Measurements from ENCODE around the gene GSTM4. TPM values are rescaled to one million over a fixed set of nuclear protein-coding genes. Genes with fewer than 3 reads are reported as not detected.
A peak's percentile ranks its signal among the peaks of the same experiment; 100 is the strongest.

The GSTM4 gene
- total and polyA plus RNA-seq, 9 of the 15 experiments (the other 6 are each of a cell fraction or from before 2014, with no cell fraction given), result 18.8 to 53.4 (median 38.8) TPM

- TF ChIP-seq ZNF395 (CRISPR knock-in tag; IDR thresholded peaks at IDR 0.05), result no peak
- no peak for TF ChIP-seq SRSF3 (IDR thresholded peaks at IDR 0.05; ENCODE audit: insufficient read depth, low read length)
- no peak for TF ChIP-seq CBFA2T2 (conservative IDR thresholded peaks at IDR 0.05)
- no peak for TF ChIP-seq MNT (conservative IDR thresholded peaks at IDR 0.05)
- TF ChIP-seq HDAC3 (IDR thresholded peaks at IDR 0.05; ENCODE audit: borderline replicate concordance, partially characterized antibody), result peak; percentile 14
- TF ChIP-seq CHD1 (IDR thresholded peaks at IDR 0.05; ENCODE audit: low read length), result no peak
- no peak for TF ChIP-seq FOXJ2 (tag; IDR thresholded peaks at IDR 0.05)
- no peak for TF ChIP-seq ZBTB2 (IDR thresholded peaks at IDR 0.05)
- no peak for TF ChIP-seq CREB5 (CRISPR knock-in tag; IDR thresholded peaks at IDR 0.05)
- no peak for TF ChIP-seq NR4A1 (CRISPR knock-in tag; IDR thresholded peaks at IDR 0.05)
- peak; percentile 32; the same call in 1 of the 2 replicates for TF ChIP-seq NR4A1 (tag; IDR thresholded peaks at IDR 0.05)
- no peak for TF ChIP-seq ZNF3 (CRISPR knock-in tag; IDR thresholded peaks at IDR 0.05)
Observed at GRCh38 chr1:109618661-109619575, 37.0 kb upstream of the GSTM4 start (continued).

All from K562 (cell line).